Stimulated activated CD4-positive, alpha-beta T cell treated with anti-CD3 and anti-CD28 coated beads, Interleukin-15, amount 100 ng/mL, for 1 hour (primary cell): ENCODE data around the gene FOXF1.
A peak's percentile ranks its signal among the peaks of the same experiment; 100 is the strongest.

Source experiments
- DNase-seq, 2 donors: peaks; one replicate each; pipeline ENCODE4 v3.0.0-alpha.2; 2020; ENCODE audit warnings: low read depth in 1 of 2, low spot score in 1 of 2

The FOXF1 gene

GRCh38 chr16:86554917-86555703 is 44.8 kb downstream of the FOXF1 start, which contains the start of gene MTHFSD:
Gene MTHFSD, minus strand, starts transcription at chr16:86555235. Its CDS starts 51 bp downstream, at chr16:86555184.
- DNase-seq: peak; percentile 94 to 97

GRCh38 chr16:86555704-86556075 is 45.4 kb downstream of the FOXF1 start:
- no peak for DNase-seq

- no peak for DNase-seq
Measured at GRCh38 chr16:86556576-86556975, 46.2 kb downstream of the FOXF1 start.

GRCh38 chr16:86557587-86557986 is 47.3 kb downstream of the FOXF1 start:
- DNase-seq: no peak

GRCh38 chr16:86558355-86559193 is 48.2 kb downstream of the FOXF1 start:
- no peak for DNase-seq

GRCh38 chr16:86559802-86560305 is 49.5 kb downstream of the FOXF1 start:
- no peak for DNase-seq

- no peak for DNase-seq
Measured at GRCh38 chr16:86562356-86562755, 52.0 kb downstream of the FOXF1 start.

GRCh38 chr16:86563469-86564345 is 53.4 kb downstream of the FOXF1 start:
- DNase-seq: peak; percentile 71 to 75
